Liver (tissue), 9 donors: ENCODE data around the gene UQCRFS1. TPM values are rescaled to one million over a fixed set of nuclear protein-coding genes. Genes with fewer than 3 reads are reported as not detected.

Experiments
- DNase-seq: peaks from one replicate; pipeline ENCODE4 v3.0.0-alpha.2; 2017; ENCODE audit warnings: low spot score
- H3K27ac ChIP-seq, 2 donors: one replicate each; pipeline ENCODE4 v1.7.0; 2013; ENCODE audit warnings: inconsistent platforms in 2 of 2, low read length in 2 of 2, control low read depth in 1 of 2, low read depth in 1 of 2, mild to moderate bottlenecking in 1 of 2
- H3K27me3 ChIP-seq, 4 donors: one replicate each; pipeline versions ENCODE4 v1.6.1 to v1.7.0; 2013; ENCODE audit warnings: low read length in 3 of 4, inconsistent platforms in 1 of 4, mild to moderate bottlenecking in 1 of 4, moderate library complexity in 1 of 4; ENCODE audit not compliant: control insufficient read depth in 4 of 4, insufficient read depth in 4 of 4
- H3K36me3 ChIP-seq, 4 donors: one replicate each; pipeline versions ENCODE4 v1.6.1 to v1.7.0; 2013; ENCODE audit warnings: low read length in 3 of 4, mild to moderate bottlenecking in 3 of 4, low read depth in 1 of 4, moderate library complexity in 1 of 4; ENCODE audit not compliant: control insufficient read depth in 4 of 4, insufficient read depth in 3 of 4
- H3K4me1 ChIP-seq, 4 donors: one replicate each; pipeline versions ENCODE4 v1.6.1 to v1.7.0; 2013; ENCODE audit warnings: low read length in 3 of 4, mild to moderate bottlenecking in 3 of 4, moderate library complexity in 1 of 4; ENCODE audit not compliant: control insufficient read depth in 4 of 4, insufficient read depth in 4 of 4
- H3K4me3 ChIP-seq, 3 donors: one replicate each; pipeline versions ENCODE4 v1.6.1 to v1.7.0; 2013; ENCODE audit warnings: low read length in 3 of 3, control low read depth in 1 of 3, low read depth in 1 of 3, mild to moderate bottlenecking in 1 of 3
- H3K9ac ChIP-seq, 2 donors: one replicate each; pipeline ENCODE4 v1.7.0; 2013; ENCODE audit warnings: low read length in 2 of 2, mild to moderate bottlenecking in 2 of 2, moderate library complexity in 2 of 2, control low read depth in 1 of 2, low read depth in 1 of 2
- H3K9me3 ChIP-seq, 4 donors: one replicate each; pipeline versions ENCODE4 v1.6.1 to v1.7.0; 2013; ENCODE audit warnings: low read length in 3 of 4; ENCODE audit not compliant: control insufficient read depth in 4 of 4
- ATF3 ChIP-seq: IDR thresholded peaks from 2 replicates; pipeline ENCODE4 v1.6.1; 2016; ENCODE audit warnings: antibody characterized with exemption
- CTCF ChIP-seq: fragments of 150-350 bp; IDR thresholded peaks from 2 replicates; pipeline ENCODE4 v1.5.1; 2017; ENCODE audit warnings: improper control_type of control experiment, low read depth, low read length; ENCODE audit not compliant: missing input control
- EGR1 ChIP-seq, 2 donors: IDR thresholded peaks; 2 replicates each; pipeline ENCODE4 v1.6.1; 2016 to 2018; ENCODE audit warnings: antibody characterized with exemption in 2 of 2, low read depth in 2 of 2
- FOXA1 ChIP-seq: IDR thresholded peaks from 2 replicates; pipeline ENCODE4 v1.6.1; 2016; ENCODE audit warnings: antibody characterized with exemption
- FOXA2 ChIP-seq: IDR thresholded peaks from 2 replicates; pipeline ENCODE4 v1.6.1; 2016; ENCODE audit warnings: antibody characterized with exemption
- GABPA ChIP-seq, 2 donors: IDR thresholded peaks in 1 of 2; conservative IDR thresholded peaks in 1 of 2; 2 replicates each; pipeline ENCODE4 v1.6.1; 2016; ENCODE audit warnings: antibody characterized with exemption in 2 of 2, mild to moderate bottlenecking in 1 of 2, moderate library complexity in 1 of 2
- HNF4A ChIP-seq, 2 donors: conservative IDR thresholded peaks; 2 replicates each; pipeline ENCODE4 v1.6.1; 2016; ENCODE audit warnings: antibody characterized with exemption in 2 of 2, mild to moderate bottlenecking in 2 of 2
- HNF4G ChIP-seq: IDR thresholded peaks from 2 replicates; pipeline ENCODE4 v1.6.1; 2016; ENCODE audit warnings: antibody characterized with exemption
- JUND ChIP-seq, 2 donors: IDR thresholded peaks; 2 replicates each; pipeline ENCODE4 v1.6.1; 2016; ENCODE audit warnings: antibody characterized with exemption in 2 of 2
- MAX ChIP-seq: IDR thresholded peaks from 2 replicates; pipeline ENCODE4 v1.6.1; 2016; ENCODE audit warnings: antibody characterized with exemption
- NR2F2 ChIP-seq: IDR thresholded peaks from 2 replicates; pipeline ENCODE4 v1.6.1; 2016; ENCODE audit warnings: antibody characterized with exemption
- RAD21 ChIP-seq, 2 donors: IDR thresholded peaks; 2 replicates each; pipeline ENCODE4 v1.6.1; 2016; ENCODE audit warnings: antibody characterized with exemption in 2 of 2, mild to moderate bottlenecking in 2 of 2
- REST ChIP-seq: IDR thresholded peaks from 2 replicates; pipeline ENCODE4 v1.6.1; 2016; ENCODE audit warnings: antibody characterized with exemption, mild to moderate bottlenecking
- RXRA ChIP-seq, 2 donors: IDR thresholded peaks; 2 replicates each; pipeline ENCODE4 v1.6.1; 2017 to 2018; ENCODE audit warnings: antibody characterized with exemption in 2 of 2, mild to moderate bottlenecking in 1 of 2
- SP1 ChIP-seq: IDR thresholded peaks from 2 replicates; pipeline ENCODE4 v1.6.1; 2018; ENCODE audit warnings: antibody characterized with exemption, mild to moderate bottlenecking
- TAF1 ChIP-seq: conservative IDR thresholded peaks from 2 replicates; pipeline ENCODE4 v1.6.1; 2016; ENCODE audit warnings: antibody characterized with exemption, mild to moderate bottlenecking
- YY1 ChIP-seq: IDR thresholded peaks from 2 replicates; pipeline ENCODE4 v1.6.1; 2016; ENCODE audit warnings: antibody characterized with exemption, mild to moderate bottlenecking
- ZBTB33 ChIP-seq: IDR thresholded peaks from 2 replicates; pipeline ENCODE4 v1.6.1; 2016; ENCODE audit warnings: antibody characterized with exemption
- WGBS: extraction: QIAGEN DNeasy Blood & Tissue Kit; methylation state at CpG from one replicate; pipeline ENCODE4 v1.1.7; 2013; 5-methylcytosine and 5-hydroxymethylcytosine counted together
- polyA plus RNA-seq, 2 donors: library from polyadenylated mRNA; stranded (reverse) in 1 of 2; unstranded in 1 of 2; fragments of 200-250 nt in 1 of 2; fragments of >200 nt in 1 of 2; fragmentation: Nextera tagmentation in 1 of 2; extraction: Ambion mirVana in 1 of 2; gene quantifications; one replicate each; pipeline versions ENCODE4 v1.2.1 to v1.2.3, GENCODE V29; 2013 to 2015
- total RNA-seq, 2 donors: library from RNA; depleted of rRNA; stranded (reverse); fragments of >200 nt; gene quantifications; one replicate each; pipeline ENCODE4 v1.2.3, GENCODE V29; 2014
- donor health status: healthy.
- donor health status: healthy.
- donor health status: healthy.
- donor health status: healthy.
- donor health status: healthy.

The UQCRFS1 gene
- total and polyA plus RNA-seq, 4 donors: 19.1 to 71.2 (median 32.7) TPM

- Histone ChIP-seq H3K36me3 (no peaks in the 10 kb centered on the region), H3K4me1 (peaks cover 0 to 5% (median 0%) of the 10 kb centered on the region in 4 donors), H3K4me3 (no peak overlapping the region), H3K27me3 (peaks cover 0 to 6% (median 0%) of the 10 kb centered on the region in 4 donors), H3K9ac (no peak overlapping the region), H3K9me3 (no peaks in the 10 kb centered on the region), H3K27ac (no peak overlapping the region)
- 71% methylated on average over 7 of the region's 7 CpGs for WGBS
- DNase-seq: no peak
- TF ChIP-seq SP1 (no peak), MAX (no peak), YY1 (no peak), FOXA2 (no peak), RAD21 (IDR thresholded peaks at IDR 0.05) (no peak), TAF1 (no peak), HNF4G (no peak)
Observed at GRCh38 chr19:29217616-29218015, 4.7 kb upstream of the UQCRFS1 start.

GRCh38 chr19:29216021-29216420 is 3.1 kb upstream of the UQCRFS1 start:
- Histone ChIP-seq H3K27me3 (no peaks in the 10 kb centered on the region), H3K9ac (no peak overlapping the region), H3K4me3 (no peak overlapping the region), H3K36me3 (no peaks in the 10 kb centered on the region), H3K9me3 (no peaks in the 10 kb centered on the region), H3K27ac (no peak overlapping the region), H3K4me1 (peaks cover 0 to 14% (median 5%) of the 10 kb centered on the region in 4 donors)
- TF ChIP-seq MAX (no peak), EGR1 (IDR thresholded peaks at IDR 0.05; ENCODE audit: low read depth in 2 of 2) (no peak), FOXA1 (no peak), CTCF (no peak), RXRA (IDR thresholded peaks at IDR 0.05) (no peak), ATF3 (no peak), YY1 (no peak), SP1 (no peak), HNF4A (conservative IDR thresholded peaks at IDR 0.05) (no peak), NR2F2 (no peak), REST (no peak), JUND (IDR thresholded peaks at IDR 0.05) (no peak), HNF4G (no peak), GABPA (IDR thresholded peaks at IDR 0.05 in 1 of 2, conservative IDR thresholded peaks at IDR 0.05 in 1 of 2) (no peak), ZBTB33 (no peak)
- WGBS: 86% methylated on average over 4 of the region's 4 CpGs
- no peak for DNase-seq
